ENCODE results near the gene WWOX. TPM values are rescaled to one million over a fixed set of nuclear protein-coding genes. Genes with fewer than 3 reads are reported as not detected.

Gene WWOX
- total RNA-seq, 2 donors from 2014 or later, result 23.0 to 31.7 TPM

DNA sequence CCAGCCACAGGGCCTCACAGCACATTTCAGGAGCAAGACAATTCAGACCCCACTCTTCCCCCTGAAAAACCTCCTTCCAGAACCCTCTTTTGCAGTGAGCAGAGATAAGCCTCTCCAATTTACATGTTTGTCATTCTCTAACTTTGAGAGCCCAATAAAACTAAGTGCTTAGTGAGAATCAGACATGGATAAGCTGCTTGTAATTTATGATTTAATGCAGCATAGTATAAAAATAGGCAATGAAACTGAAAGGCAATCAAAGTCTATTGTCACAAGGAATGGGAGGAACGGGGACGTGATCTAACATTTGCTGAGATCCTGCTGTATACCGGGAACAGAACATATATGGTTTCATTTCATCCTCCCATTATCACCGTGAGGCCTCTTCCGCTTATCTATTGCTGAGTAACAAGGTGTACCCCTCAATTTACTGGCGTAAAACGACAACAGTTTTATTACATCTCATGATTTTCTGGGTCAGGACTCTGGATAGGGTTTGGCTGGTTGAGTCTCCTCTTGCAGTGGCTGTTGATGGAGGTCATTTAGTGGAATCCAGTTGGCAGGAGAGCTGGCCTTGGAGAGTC, 903.7 kb downstream of the WWOX start:
- DNase-seq (ENCODE audit: low spot score) (no peak), ATAC-seq (no peak)
- Mint-ChIP-seq H3K4me3 (no peak overlapping the region), H3K27ac (no peak overlapping the region), H3K4me1 (ENCODE audit: low read depth in 2 of 2) (peaks cover 4 to 8% of the 10 kb centered on the region in 2 donors), H3K36me3 (no peaks in the 10 kb centered on the region), H3K9me3 (no peaks in the 10 kb centered on the region), H3K27me3 (no peaks in the 10 kb centered on the region)

DNA sequence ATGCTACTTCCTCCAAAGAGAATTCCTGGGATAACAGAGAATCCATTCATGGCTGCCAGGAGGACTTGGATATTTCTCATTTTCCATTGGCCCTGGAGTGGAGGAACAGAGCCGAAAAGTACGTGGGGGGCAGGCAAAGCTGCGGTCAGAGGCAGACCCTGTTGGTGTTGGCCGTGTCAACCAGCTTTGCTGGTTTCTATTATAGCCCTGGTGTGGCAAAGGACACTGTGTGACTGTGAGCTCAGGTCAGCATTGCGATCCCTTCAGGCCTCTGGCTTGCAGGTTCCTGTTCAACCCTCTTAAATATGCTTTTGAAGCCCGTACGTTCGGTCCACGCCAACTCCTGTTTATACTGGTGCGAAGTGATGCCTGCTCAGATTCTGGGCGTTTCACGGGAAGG, 904.9 kb downstream of the WWOX start:
- H3K9me3 Mint-ChIP-seq, result no peaks in the 10 kb centered on the region
- ATAC-seq (no peak), DNase-seq (ENCODE audit: low spot score) (no peak)
- H3K27ac Mint-ChIP-seq, result no peak overlapping the region
- H3K4me3 Mint-ChIP-seq, result no peak overlapping the region
- H3K27me3 Mint-ChIP-seq, result no peaks in the 10 kb centered on the region
- H3K36me3 Mint-ChIP-seq, result no peaks in the 10 kb centered on the region
- peaks cover 4 to 8% of the 10 kb centered on the region in 2 donors for H3K4me1 Mint-ChIP-seq (ENCODE audit: low read depth in 2 of 2)

DNA sequence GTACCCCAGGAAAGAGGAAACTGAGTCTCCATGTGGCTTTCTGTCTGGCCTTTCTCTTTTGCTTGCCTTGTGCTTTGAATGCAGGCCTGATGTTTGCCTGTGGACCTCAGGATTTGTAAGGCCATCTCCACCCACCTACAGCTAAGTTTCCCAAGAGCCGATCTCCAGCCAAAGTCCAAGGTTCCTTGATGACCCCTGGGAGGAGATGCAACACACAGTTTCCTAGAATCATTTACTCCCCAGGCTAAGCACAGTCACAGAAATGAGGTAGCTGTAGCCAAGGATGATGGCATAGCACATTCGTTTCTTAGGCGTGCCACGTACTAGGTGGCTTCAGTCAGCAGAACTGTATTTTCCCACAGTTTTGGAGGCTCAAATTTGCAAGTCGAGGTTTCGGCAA, 905.6 kb downstream of the WWOX start:
- H3K36me3 Mint-ChIP-seq, result no peaks in the 10 kb centered on the region
- no peak for ATAC-seq
- no peak overlapping the region for H3K4me3 Mint-ChIP-seq
- H3K27me3 Mint-ChIP-seq, result no peaks in the 10 kb centered on the region
- no peak overlapping the region for H3K27ac Mint-ChIP-seq
- DNase-seq (ENCODE audit: low spot score), result no peak
- no peaks in the 10 kb centered on the region for H3K9me3 Mint-ChIP-seq
- peaks cover 4 to 8% of the 10 kb centered on the region in 2 donors for H3K4me1 Mint-ChIP-seq (ENCODE audit: low read depth in 2 of 2)

DNA sequence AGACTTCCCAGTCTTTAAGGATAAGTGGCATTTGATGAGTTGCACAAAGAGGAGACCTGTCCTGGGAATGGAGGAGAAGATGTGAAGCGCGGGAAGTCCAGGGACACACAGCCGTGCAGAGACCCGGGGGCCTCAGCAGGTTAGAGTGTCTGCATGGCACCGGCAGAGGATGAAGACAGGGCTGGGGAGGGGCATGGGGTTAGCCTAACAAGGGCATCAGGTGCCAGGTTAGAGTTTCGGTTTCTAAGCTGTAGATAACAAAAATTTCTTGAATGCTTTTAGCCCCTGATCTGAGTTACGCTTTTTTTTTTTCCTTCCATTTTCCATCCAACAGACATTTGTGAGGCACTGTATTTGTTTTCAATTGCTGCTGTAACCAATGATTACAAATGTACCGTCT, 906.8 kb downstream of the WWOX start:
- no peaks in the 10 kb centered on the region for H3K9me3 Mint-ChIP-seq
- no peaks in the 10 kb centered on the region for H3K27me3 Mint-ChIP-seq
- no peak for DNase-seq (ENCODE audit: low spot score)
- H3K36me3 Mint-ChIP-seq, result no peaks in the 10 kb centered on the region
- peaks cover 4 to 8% of the 10 kb centered on the region in 2 donors for H3K4me1 Mint-ChIP-seq (ENCODE audit: low read depth in 2 of 2)
- no peak overlapping the region for H3K27ac Mint-ChIP-seq
- no peak for ATAC-seq
- no peak overlapping the region for H3K4me3 Mint-ChIP-seq

DNA sequence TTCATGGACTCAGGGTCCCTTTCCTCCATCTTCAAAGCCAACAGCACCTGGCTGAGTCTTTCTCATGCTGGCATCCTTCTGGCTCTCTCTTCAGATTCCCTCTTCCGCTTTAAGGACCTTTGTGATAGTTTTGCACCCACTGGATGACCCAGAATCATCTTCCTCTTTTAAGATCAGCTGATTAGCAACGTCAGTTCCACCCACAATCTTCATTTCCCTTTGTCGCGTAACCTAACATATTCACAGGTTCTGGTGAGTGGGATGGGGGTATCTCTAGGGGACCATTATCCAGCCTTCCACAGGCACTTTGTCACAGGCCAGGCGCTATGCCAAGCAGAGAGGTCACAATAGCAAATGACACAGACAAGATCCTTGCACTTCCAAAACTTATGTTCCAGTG, 907.3 kb downstream of the WWOX start:
- DNase-seq (ENCODE audit: low spot score), result no peak
- Mint-ChIP-seq H3K27ac (no peak overlapping the region), H3K4me3 (peak overlapping the region; percentile 28)

DNA sequence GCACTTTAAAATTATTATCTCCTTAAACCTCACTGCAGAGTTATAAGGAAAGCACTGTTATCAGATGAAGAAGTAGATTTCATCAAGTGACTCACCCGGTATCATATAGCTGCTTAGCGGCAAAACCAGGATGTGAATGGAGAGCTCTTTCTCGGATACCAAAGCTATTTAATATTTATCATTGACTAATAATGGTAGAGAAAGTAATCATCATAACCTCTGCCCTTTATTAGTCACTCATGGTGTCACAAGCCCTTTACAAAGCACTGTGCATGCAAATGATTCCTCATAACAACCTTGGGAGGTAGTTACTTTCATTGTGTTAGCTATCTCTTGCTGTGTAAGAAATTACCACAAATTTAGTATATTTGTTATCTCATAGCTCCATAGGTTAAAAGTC, 908.2 kb downstream of the WWOX start:
- ATAC-seq, result peak in 1 of 2 donors; percentile 52
- H3K27me3 Mint-ChIP-seq, result no peaks in the 10 kb centered on the region

More for the DNA sequence above, 907.3 kb downstream of the WWOX start:
- Mint-ChIP-seq H3K36me3 (no peaks in the 10 kb centered on the region), H3K9me3 (no peaks in the 10 kb centered on the region), H3K27me3 (no peaks in the 10 kb centered on the region), H3K4me1 (ENCODE audit: low read depth in 2 of 2) (peaks cover 4 to 8% of the 10 kb centered on the region in 2 donors)
- ATAC-seq, result no peak

DNA sequence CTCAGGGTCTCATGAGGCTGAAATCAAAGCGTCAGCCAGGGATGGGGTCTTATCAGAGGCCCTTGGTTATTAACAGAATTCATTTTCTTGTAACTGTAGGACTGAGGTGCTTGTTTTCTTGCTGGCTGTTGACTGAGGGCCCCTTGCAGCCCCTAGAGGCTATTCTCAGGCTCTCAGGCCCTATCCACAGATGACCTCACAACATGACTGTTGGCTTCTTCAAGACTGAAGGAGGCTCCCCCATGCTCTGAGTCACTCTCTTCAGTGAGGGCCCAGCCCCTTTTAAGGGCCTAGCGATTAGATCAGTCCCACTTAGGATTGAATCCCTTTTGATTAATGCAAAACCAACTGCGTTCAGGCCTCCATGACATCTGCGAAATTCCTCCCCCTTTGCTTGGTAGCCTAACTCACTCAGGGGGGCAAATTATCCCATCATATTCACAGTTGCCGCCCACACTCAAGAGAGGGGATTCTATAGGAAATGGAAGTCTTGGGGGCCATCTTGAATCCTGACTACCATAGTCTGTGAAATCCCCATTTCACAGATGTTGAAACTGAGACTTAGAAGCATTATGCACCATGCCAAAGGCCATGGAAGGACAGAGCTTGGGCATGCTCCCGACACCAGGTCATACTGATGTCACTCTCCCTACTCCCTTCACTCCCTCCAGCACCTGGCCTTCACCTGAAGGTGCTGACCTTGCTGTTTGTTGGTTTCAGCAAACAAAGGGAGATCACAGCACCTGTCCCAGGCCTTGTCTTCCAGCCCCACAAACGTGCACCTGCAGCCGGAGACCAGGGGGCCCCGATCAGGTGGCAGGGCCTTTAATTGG, 908.8 kb downstream of the WWOX start:
- Mint-ChIP-seq H3K4me1 (ENCODE audit: low read depth in 2 of 2) (peaks cover 13 to 14% of the 10 kb centered on the region in 2 donors), H3K4me3 (no peak overlapping the region), H3K9me3 (no peaks in the 10 kb centered on the region), H3K36me3 (no peaks in the 10 kb centered on the region), H3K27ac (no peak overlapping the region), H3K27me3 (no peaks in the 10 kb centered on the region)
- no peak for DNase-seq (ENCODE audit: low spot score)
- no peak for ATAC-seq

More for the DNA sequence above, 908.2 kb downstream of the WWOX start:
- H3K9me3 Mint-ChIP-seq, result no peaks in the 10 kb centered on the region
- no peak overlapping the region for H3K27ac Mint-ChIP-seq
- no peak overlapping the region for H3K4me3 Mint-ChIP-seq
- no peak for DNase-seq (ENCODE audit: low spot score)
- no peaks in the 10 kb centered on the region for H3K36me3 Mint-ChIP-seq
- peaks cover 8 to 9% of the 10 kb centered on the region in 2 donors for H3K4me1 Mint-ChIP-seq (ENCODE audit: low read depth in 2 of 2)

DNA sequence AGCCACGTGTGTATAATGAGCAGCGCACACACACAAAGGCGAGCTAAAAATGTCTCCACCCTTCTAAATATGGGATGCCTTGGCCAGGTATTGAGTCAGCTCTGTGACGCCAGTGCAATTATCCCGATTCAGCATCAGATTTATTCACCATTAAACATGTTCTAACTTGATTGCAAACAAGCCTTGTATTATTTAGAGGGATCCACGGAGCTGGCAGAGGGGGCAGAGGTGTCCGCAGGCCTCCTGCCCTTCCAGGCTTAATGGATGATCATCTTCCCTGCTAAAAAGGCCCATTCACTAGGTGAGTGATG, 909.4 kb downstream of the WWOX start:
- H3K27ac Mint-ChIP-seq, result no peak overlapping the region
- peaks cover 17% of the 10 kb centered on the region in 2 donors for H3K4me1 Mint-ChIP-seq (ENCODE audit: low read depth in 2 of 2)
- DNase-seq (ENCODE audit: low spot score) (no peak), ATAC-seq (no peak)
- no peaks in the 10 kb centered on the region for H3K9me3 Mint-ChIP-seq
- no peak overlapping the region for H3K4me3 Mint-ChIP-seq
- H3K36me3 Mint-ChIP-seq, result no peaks in the 10 kb centered on the region
- no peaks in the 10 kb centered on the region for H3K27me3 Mint-ChIP-seq

DNA sequence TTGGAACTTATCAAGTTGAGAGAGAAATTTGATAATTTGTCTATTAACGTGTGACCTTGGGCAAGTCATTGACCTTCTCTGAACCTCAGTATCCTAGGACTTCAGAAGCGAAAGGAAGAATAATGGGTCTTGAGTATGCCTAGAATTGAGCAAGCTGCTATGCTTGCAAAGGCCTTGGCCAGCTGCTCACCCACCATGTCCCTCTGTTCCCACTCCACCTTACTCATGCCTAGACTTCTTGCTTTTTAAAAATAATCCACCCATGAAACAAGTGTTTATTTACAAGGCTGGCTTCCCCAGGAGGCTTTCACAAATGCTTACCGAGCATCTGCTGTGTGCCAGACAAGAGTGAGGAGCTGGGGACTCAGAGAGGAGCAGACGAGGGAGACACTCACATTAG, 910.4 kb downstream of the WWOX start:
- H3K27ac Mint-ChIP-seq, result no peak overlapping the region
- no peaks in the 10 kb centered on the region for H3K36me3 Mint-ChIP-seq
- H3K4me1 Mint-ChIP-seq (ENCODE audit: low read depth in 2 of 2), result peaks cover 17 to 19% of the 10 kb centered on the region in 2 donors
- no peaks in the 10 kb centered on the region for H3K9me3 Mint-ChIP-seq
- no peak for DNase-seq (ENCODE audit: low spot score)
- H3K27me3 Mint-ChIP-seq, result no peaks in the 10 kb centered on the region
- no peak for ATAC-seq
- H3K4me3 Mint-ChIP-seq, result no peak overlapping the region

DNA sequence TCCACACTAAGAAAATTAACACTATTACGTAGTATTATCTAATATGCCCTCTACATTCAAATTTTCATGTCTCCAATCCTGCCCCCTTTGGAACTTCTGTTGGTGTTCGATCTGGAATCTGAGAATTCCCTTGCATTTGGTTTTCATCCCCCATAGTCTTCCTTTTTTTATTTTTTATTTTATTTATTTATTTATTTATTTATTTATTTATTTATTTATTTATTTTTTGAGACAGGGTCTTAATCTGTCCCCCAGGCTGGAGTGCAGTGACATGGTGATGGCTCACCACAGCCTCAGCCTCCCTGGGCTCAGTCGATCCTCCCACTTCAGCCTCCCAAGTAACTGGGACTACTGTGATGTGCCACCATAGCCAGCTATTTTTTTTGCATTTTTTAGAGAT, 911.8 kb downstream of the WWOX start:
- Mint-ChIP-seq H3K27ac (no peak overlapping the region), H3K4me3 (no peak overlapping the region), H3K4me1 (ENCODE audit: low read depth in 2 of 2) (peaks cover 17 to 19% of the 10 kb centered on the region in 2 donors), H3K36me3 (no peaks in the 10 kb centered on the region), H3K27me3 (no peaks in the 10 kb centered on the region), H3K9me3 (no peaks in the 10 kb centered on the region)
- ATAC-seq, result no peak
- DNase-seq (ENCODE audit: low spot score), result no peak

DNA sequence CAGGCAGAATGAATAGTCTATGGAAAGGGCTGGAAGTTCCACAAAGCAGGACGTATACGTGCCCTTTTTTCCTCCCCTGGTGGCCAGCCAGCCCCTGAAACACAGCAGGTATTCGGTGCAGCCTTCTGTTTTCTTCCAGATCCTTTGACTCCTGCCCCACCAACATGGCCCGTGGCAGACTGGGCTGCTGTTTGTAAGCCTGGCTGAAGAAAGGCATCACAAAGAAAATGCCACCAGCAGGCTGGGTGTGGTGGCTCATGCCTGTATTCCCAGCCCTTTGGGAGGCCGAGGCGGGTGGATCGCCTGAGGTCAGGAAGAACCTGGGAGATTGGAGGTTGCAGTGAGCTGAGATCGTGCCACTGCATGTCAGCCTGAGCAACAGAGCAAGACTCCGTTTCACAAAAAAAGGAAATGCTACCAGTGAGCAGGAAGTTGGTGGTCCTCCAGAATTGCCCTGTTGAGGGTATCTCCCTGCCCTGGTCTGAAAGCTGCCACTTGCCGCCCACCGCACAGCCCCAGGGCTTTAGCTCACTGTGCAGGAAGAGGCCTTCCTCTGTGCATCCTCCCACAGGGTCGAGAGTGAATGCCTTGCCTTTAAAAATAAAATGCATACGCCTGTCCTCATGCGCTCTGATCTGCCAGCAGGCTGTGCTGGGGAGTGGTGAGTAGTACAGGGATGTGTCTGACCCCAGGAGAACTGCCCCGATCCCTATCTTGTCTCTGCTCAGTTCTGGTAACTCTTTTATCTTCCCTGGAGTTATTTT, 913.4 kb downstream of the WWOX start:
- peak in 1 of 2 donors; percentile 50 for ATAC-seq
- no peak overlapping the region for H3K4me3 Mint-ChIP-seq

DNA sequence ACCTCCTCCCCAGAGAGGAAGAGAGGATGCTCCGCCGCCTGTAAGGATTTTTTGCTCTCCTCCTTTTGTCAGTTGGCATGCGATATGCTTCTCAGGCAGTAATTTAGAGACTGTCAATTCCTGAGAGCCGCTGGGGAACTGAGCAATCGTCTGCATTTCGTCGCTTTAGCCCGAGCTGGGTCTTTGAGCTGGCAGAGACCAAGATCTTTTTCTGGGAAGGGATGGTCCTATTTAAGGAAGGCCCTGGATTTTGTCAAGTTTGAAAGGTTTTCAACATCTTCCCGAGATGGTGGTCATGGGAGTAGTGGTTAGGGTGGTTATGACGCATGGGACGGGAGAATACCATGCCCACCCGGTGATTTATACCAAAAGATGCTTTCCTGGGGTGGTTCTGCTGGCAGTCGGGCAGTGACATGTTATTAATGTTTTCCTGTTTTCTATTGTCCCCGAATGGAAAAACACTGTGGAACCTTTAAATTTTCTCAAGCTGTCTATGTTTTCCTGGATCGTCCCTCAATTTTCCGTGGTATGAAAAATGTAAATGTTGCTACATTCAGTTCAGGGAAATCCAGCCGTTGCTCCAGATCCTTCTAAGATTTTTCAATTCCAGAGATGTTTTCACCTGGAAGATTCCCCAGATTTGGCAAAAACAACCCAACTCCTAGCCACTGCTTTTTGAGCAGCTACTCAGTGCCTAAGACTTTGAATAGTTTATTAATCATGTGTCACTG, 914.6 kb downstream of the WWOX start:
- ATAC-seq (no peak), DNase-seq (ENCODE audit: low spot score) (no peak)
- no peak overlapping the region for H3K4me3 Mint-ChIP-seq
- no peak overlapping the region for H3K27ac Mint-ChIP-seq
- peaks cover 0 to 2% of the 10 kb centered on the region in 2 donors for H3K27me3 Mint-ChIP-seq
- H3K4me1 Mint-ChIP-seq (ENCODE audit: low read depth in 2 of 2), result peaks cover 9 to 15% of the 10 kb centered on the region in 2 donors
- no peaks in the 10 kb centered on the region for H3K9me3 Mint-ChIP-seq
- no peaks in the 10 kb centered on the region for H3K36me3 Mint-ChIP-seq

More for the DNA sequence above, 913.4 kb downstream of the WWOX start:
- DNase-seq (ENCODE audit: low spot score), result no peak
- Mint-ChIP-seq H3K27ac (no peak overlapping the region), H3K36me3 (no peaks in the 10 kb centered on the region), H3K27me3 (no peaks in the 10 kb centered on the region), H3K9me3 (no peaks in the 10 kb centered on the region), H3K4me1 (ENCODE audit: low read depth in 2 of 2) (peaks cover 9 to 15% of the 10 kb centered on the region in 2 donors)

DNA sequence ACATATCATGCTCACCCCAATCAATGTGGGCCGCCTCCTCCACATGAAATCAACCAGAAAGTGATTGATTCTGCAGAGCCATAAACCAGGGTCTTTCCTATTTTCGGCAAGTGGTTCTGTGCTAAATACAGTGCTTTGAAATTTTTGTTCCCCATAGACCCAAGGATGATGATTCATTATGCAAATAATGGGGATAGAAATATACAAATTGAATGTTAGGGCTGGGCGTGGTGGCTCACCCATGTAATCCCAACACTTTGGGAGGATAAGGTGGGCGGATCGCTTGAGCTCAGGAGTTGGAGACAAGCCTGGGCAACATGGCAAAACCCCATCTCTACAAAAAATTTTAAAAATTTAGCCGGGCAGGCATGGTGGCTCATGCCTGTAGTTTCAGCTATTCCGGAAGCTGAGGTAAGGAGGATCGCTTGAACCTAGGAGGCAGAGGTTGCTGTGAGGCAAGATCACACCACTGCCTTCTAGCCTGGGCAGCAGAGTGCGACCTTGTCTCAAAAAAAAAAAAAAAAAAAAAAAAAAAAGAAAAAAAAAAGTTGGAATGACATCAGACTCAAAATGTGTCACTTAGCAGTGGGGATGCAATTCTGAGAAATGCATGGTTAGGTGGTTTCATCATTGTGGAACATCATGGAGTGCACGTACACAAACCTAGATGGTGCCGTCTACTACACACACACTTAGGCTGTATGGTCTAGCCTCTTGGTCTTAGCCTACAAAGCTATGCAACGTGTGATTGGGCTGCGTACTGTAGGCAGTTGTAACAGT, 919.4 kb downstream of the WWOX start:
- Mint-ChIP-seq H3K36me3 (no peaks in the 10 kb centered on the region), H3K4me1 (ENCODE audit: low read depth in 2 of 2) (peaks cover 0 to 2% of the 10 kb centered on the region in 2 donors), H3K27me3 (peaks cover 0 to 2% of the 10 kb centered on the region in 2 donors), H3K9me3 (no peaks in the 10 kb centered on the region), H3K27ac (no peak overlapping the region), H3K4me3 (no peak overlapping the region)
- no peak for DNase-seq (ENCODE audit: low spot score)
- ATAC-seq, result no peak
